ENCODE results near the gene FAM169A.
A peak's percentile ranks its signal among the peaks of the same experiment; 100 is the strongest.
"Not testable (repeated sequence)": the region's sequence is repeated elsewhere in the genome, so short reads cannot be mapped to it uniquely, and the experiment has no call there.

The FAM169A gene

DNA sequence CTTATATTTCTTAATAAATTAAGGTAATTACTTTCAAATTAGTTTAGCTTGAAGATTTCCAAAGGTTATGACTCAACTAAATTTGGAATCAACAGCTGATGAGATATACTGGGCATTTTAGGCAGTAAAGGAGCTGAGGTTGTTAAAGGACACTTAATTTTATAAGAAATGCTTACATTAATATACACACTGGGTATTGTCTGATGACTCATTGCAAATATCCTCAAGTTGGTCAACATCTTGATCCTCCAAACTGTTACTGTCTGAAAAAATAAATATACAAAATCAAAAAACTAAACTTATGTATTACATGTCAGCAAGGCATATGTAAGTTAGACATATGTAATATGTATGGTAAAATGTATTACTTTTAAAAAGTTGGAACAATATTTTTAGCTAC is 102.7 kb downstream of the FAM169A start:
- no peak for DNase-seq
- H3K79me2 ChIP-seq (ENCODE audit: low read length), result peaks cover 63% of the 10 kb centered on the region

DNA sequence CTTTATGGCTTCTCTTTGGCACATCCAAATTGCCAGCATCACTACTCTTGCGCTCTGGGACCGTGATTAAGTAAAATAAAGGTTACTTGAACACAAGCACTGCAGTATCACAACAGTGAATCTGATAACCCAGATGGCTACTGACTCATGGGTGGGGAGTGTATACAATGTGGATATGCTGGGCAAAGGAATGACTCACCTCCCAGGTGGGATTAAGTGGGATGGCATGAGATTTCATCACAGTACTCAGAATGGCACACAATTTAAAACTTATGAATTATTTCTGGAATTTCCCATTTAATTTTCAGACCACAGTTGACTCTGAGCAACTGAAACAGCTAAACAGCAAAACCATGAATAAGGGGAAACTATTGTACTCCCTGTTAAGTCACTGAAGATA is 103.6 kb downstream of the FAM169A start:
- Histone ChIP-seq H2AFZ (ENCODE audit: low read length) (no peak overlapping the region), H3K4me1 (ENCODE audit: low read length) (peaks cover 21% of the 10 kb centered on the region), H3F3A (ENCODE audit: insufficient read depth, low read length) (peaks cover 14% of the 10 kb centered on the region; the same call in 1 of the 2 replicates), H3K36me3 (replicated peaks; ENCODE audit: insufficient read depth, low read length) (peaks cover 9% of the 10 kb centered on the region; the same call in 1 of the 2 replicates), H3K27me3 (replicated peaks; ENCODE audit: insufficient read depth, low read length) (no peaks in the 10 kb centered on the region), H3K4me3 (ENCODE audit: low read length) (no peak overlapping the region), H3K79me2 (ENCODE audit: low read length) (peaks cover 54% of the 10 kb centered on the region), H3K4me2 (ENCODE audit: low read depth, low read length) (no peak overlapping the region), H3K9me3 (replicated peaks; ENCODE audit: insufficient read depth, low read length) (no peaks in the 10 kb centered on the region), H4K20me1 (ENCODE audit: insufficient read depth, low read length) (no peaks in the 10 kb centered on the region), H3K9me2 (replicated peaks; ENCODE audit: insufficient read depth, low read length) (no peaks in the 10 kb centered on the region), H3K27ac (ENCODE audit: low read length) (no peak overlapping the region), H3K9ac (ENCODE audit: low read length) (no peak overlapping the region)
- TF ChIP-seq, protein P1, sequence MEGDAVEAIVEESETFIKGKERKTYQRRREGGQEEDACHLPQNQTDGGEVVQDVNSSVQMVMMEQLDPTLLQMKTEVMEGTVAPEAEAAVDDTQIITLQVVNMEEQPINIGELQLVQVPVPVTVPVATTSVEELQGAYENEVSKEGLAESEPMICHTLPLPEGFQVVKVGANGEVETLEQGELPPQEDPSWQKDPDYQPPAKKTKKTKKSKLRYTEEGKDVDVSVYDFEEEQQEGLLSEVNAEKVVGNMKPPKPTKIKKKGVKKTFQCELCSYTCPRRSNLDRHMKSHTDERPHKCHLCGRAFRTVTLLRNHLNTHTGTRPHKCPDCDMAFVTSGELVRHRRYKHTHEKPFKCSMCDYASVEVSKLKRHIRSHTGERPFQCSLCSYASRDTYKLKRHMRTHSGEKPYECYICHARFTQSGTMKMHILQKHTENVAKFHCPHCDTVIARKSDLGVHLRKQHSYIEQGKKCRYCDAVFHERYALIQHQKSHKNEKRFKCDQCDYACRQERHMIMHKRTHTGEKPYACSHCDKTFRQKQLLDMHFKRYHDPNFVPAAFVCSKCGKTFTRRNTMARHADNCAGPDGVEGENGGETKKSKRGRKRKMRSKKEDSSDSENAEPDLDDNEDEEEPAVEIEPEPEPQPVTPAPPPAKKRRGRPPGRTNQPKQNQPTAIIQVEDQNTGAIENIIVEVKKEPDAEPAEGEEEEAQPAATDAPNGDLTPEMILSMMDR (IDR thresholded peaks at IDR 0.05; ENCODE audit: low read length), result no peak
- TF ChIP-seq EZH2phosphoT487 (IDR thresholded peaks at IDR 0.05; ENCODE audit: low read length), result no peak
- no peak for TF ChIP-seq EZH2 (optimal IDR thresholded peaks at IDR 0.05; ENCODE audit: low read depth, low read length)
- DNase-seq, result no peak

More for the DNA sequence above, 102.7 kb downstream of the FAM169A start:
- H3K9ac ChIP-seq (ENCODE audit: low read length), result no peak overlapping the region
- no peak overlapping the region for H2AFZ ChIP-seq (ENCODE audit: low read length)
- H3K27me3 ChIP-seq (replicated peaks; ENCODE audit: insufficient read depth, low read length), result no peaks in the 10 kb centered on the region
- no peak overlapping the region for H3K4me3 ChIP-seq (ENCODE audit: low read length)
- no peaks in the 10 kb centered on the region for H3K9me3 ChIP-seq (replicated peaks; ENCODE audit: insufficient read depth, low read length)
- no peak overlapping the region for H3K4me2 ChIP-seq (ENCODE audit: low read depth, low read length)
- H3K36me3 ChIP-seq (replicated peaks; ENCODE audit: insufficient read depth, low read length), result peaks cover 5% of the 10 kb centered on the region; the same call in 1 of the 2 replicates
- TF ChIP-seq EZH2phosphoT487 (IDR thresholded peaks at IDR 0.05; ENCODE audit: low read length) (no peak), EZH2 (optimal IDR thresholded peaks at IDR 0.05; ENCODE audit: low read depth, low read length) (no peak)
- TF ChIP-seq, protein P1 (IDR thresholded peaks at IDR 0.05; ENCODE audit: low read length), result no peak
- no peak overlapping the region for H3K27ac ChIP-seq (ENCODE audit: low read length)
- peaks cover 28% of the 10 kb centered on the region for H3K4me1 ChIP-seq (ENCODE audit: low read length)
- H3F3A ChIP-seq (ENCODE audit: insufficient read depth, low read length), result peaks cover 14% of the 10 kb centered on the region; the same call in 1 of the 2 replicates
- H3K9me2 ChIP-seq (replicated peaks; ENCODE audit: insufficient read depth, low read length), result no peaks in the 10 kb centered on the region
- H4K20me1 ChIP-seq (ENCODE audit: insufficient read depth, low read length), result no peaks in the 10 kb centered on the region

DNA sequence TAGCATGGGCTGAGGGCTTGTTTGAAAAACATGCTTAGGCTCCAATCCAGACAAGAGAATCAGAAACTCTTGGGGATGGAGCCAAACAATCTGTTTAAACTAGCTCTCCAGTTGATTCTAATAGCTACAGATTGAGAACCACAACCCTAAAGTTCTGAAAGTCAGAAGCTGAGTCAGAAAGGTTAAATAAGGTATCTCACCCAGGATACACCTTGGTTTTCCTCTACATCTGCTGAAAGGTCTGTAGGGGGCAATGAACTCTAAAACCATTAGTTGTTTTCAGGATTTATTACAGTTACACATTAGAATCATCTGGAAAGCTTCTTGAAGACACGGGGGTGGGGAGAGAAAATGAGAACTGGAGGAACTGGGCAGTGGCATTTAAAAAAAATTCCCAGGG is 104.9 kb downstream of the FAM169A start:
- Histone ChIP-seq H3K79me2 (ENCODE audit: low read length) (peaks cover 42% of the 10 kb centered on the region), H2AFZ (ENCODE audit: low read length) (no peak overlapping the region), H4K20me1 (ENCODE audit: insufficient read depth, low read length) (no peaks in the 10 kb centered on the region), H3K4me2 (ENCODE audit: low read depth, low read length) (peak overlapping the region; percentile 17), H3K4me3 (ENCODE audit: low read length) (no peak overlapping the region), H3K9me3 (replicated peaks; ENCODE audit: insufficient read depth, low read length) (no peaks in the 10 kb centered on the region), H3K9me2 (replicated peaks; ENCODE audit: insufficient read depth, low read length) (no peaks in the 10 kb centered on the region), H3K27ac (ENCODE audit: low read length) (peak overlapping the region; percentile 42; the same call in 1 of the 2 replicates), H3K36me3 (replicated peaks; ENCODE audit: insufficient read depth, low read length) (peaks cover 9% of the 10 kb centered on the region; the same call in 1 of the 2 replicates), H3K9ac (ENCODE audit: low read length) (no peak overlapping the region), H3K27me3 (replicated peaks; ENCODE audit: insufficient read depth, low read length) (no peaks in the 10 kb centered on the region), H3F3A (ENCODE audit: insufficient read depth, low read length) (peaks cover 14% of the 10 kb centered on the region; the same call in 1 of the 2 replicates), H3K4me1 (ENCODE audit: low read length) (peaks cover 21% of the 10 kb centered on the region)
- no peak for TF ChIP-seq EZH2 (optimal IDR thresholded peaks at IDR 0.05; ENCODE audit: low read depth, low read length)
- no peak for TF ChIP-seq EZH2phosphoT487 (IDR thresholded peaks at IDR 0.05; ENCODE audit: low read length)
- TF ChIP-seq, protein P1 (IDR thresholded peaks at IDR 0.05; ENCODE audit: low read length), result peak; percentile 17; the same call in 1 of the 2 replicates
- peak; percentile 64 for DNase-seq

DNA sequence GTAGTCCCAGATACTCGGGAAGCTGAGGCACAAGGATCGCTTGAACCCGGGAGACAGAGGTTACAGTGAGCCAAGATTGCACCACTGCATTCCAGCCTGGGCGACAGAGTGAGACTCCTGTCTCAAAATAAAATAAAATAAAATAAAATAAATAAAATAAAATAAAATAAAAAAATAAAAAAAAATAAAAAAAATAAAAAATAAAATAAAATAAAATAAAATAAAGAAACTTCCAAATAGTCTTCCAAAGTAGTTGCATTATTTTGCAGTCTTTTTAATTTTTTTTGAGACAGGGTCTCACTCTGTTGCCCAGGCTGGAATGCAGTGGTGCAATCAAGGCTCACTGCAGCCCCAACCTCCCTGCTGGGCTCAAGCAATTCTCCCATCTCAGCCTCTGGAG is 117.4 kb downstream of the FAM169A start:
- not testable (repeated sequence) for H3K27me3 ChIP-seq (replicated peaks; ENCODE audit: insufficient read depth, low read length); H3K27ac ChIP-seq (ENCODE audit: low read length); H3K79me2 ChIP-seq (ENCODE audit: low read length); H4K20me1 ChIP-seq (ENCODE audit: insufficient read depth, low read length); H2AFZ ChIP-seq (ENCODE audit: low read length); H3K4me1 ChIP-seq (ENCODE audit: low read length); H3K36me3 ChIP-seq (replicated peaks; ENCODE audit: insufficient read depth, low read length); H3K4me3 ChIP-seq (ENCODE audit: low read length); H3K9ac ChIP-seq (ENCODE audit: low read length); H3K9me2 ChIP-seq (replicated peaks; ENCODE audit: insufficient read depth, low read length); H3K9me3 ChIP-seq (replicated peaks; ENCODE audit: insufficient read depth, low read length); H3F3A ChIP-seq (ENCODE audit: insufficient read depth, low read length); H3K4me2 ChIP-seq (ENCODE audit: low read depth, low read length); DNase-seq
